Thyroid gland (tissue), 4 donors: ENCODE measurements around the gene CARMIL1. TPM values are rescaled to one million over a fixed set of nuclear protein-coding genes. Genes with fewer than 3 reads are reported as not detected.

Experiments
- DNase-seq, 2 donors: peaks; one replicate each; pipeline ENCODE4 v3.0.0-alpha.2; 2019
- H3K27ac ChIP-seq, 3 donors: fragments of 200-600 bp; sonication (generic); 1 replicate in 2 of 3; 2 replicates in 1 of 3; pipeline ENCODE4 v1.5.1; 2016 to 2019; ENCODE audit warnings: mild to moderate bottlenecking in 1 of 3, moderate library complexity in 1 of 3
- H3K27me3 ChIP-seq: fragments of 200-600 bp; sonication (generic); one replicate; pipeline ENCODE4 v1.5.1; 2019
- H3K36me3 ChIP-seq, 2 donors: fragments of 200-600 bp; sonication (generic); one replicate each; pipeline ENCODE4 v1.5.1; 2016 to 2019
- H3K4me1 ChIP-seq, 2 donors: fragments of 200-600 bp; sonication (generic); one replicate each; pipeline ENCODE4 v1.5.1; 2017 to 2019
- H3K4me3 ChIP-seq, 3 donors: fragments of 200-600 bp; sonication (generic); replicated peaks in 1 of 3; 1 replicate in 2 of 3; 2 replicates in 1 of 3; pipeline ENCODE4 v1.5.1; 2016; ENCODE audit warnings: mild to moderate bottlenecking in 1 of 3
- H3K9me3 ChIP-seq: fragments of 200-600 bp; sonication (generic); one replicate; pipeline ENCODE4 v1.5.1; 2017
- CTCF ChIP-seq, 6 experiments: fragments of 200-600 bp in 3 of 6; fragments of 450-650 bp in 3 of 6; sonication (generic) in 3 of 6; IDR thresholded peaks; one replicate each; pipeline ENCODE4 v1.5.1; 2016 to 2019; ENCODE audit warnings: antibody characterized with exemption in 6 of 6, mild to moderate bottlenecking in 2 of 6, inconsistent platforms in 1 of 6, moderate library complexity in 1 of 6
- POLR2A ChIP-seq, 2 donors: fragments of 450-650 bp; IDR thresholded peaks; one replicate each; pipeline ENCODE4 v1.6.1; 2017; ENCODE audit warnings: antibody characterized with exemption in 2 of 2, mild to moderate bottlenecking in 2 of 2, moderate library complexity in 1 of 2
- WGBS, 2 donors: methylation state at CpG; one replicate each; pipeline ENCODE4 v1.1.5; 2017; 5-methylcytosine and 5-hydroxymethylcytosine counted together
- intact Hi-C: fragments of 100-400 bp; cut with DNase I; formaldehyde crosslinking; loops from one replicate; pipeline ENCODE4 v1.15.1; 2023
- total RNA-seq, 4 donors: library from RNA; depleted of rRNA; stranded (reverse); fragments of >200 nt; gene quantifications; one replicate each; pipeline ENCODE4 v1.2.3, GENCODE V29; 2016

CARMIL1 gene
- total RNA-seq, 4 donors from 2014 or later = 24.7 to 34.4 (median 30.7) TPM

- intact Hi-C loops = no loop called here
- peaks cover 11 to 34% of the 10 kb centered on the region in 2 donors for H3K4me1 ChIP-seq
- H3K4me3 ChIP-seq = no peak overlapping the region
- H3K36me3 ChIP-seq = no peaks in the 10 kb centered on the region
- no peak for DNase-seq
- no peak overlapping the region for H3K27ac ChIP-seq
- 93 to 95% methylated on average over 7 of the region's 7 CpGs for WGBS, 2 donors
- no peaks in the 10 kb centered on the region for H3K9me3 ChIP-seq
- no peaks in the 10 kb centered on the region for H3K27me3 ChIP-seq
- TF ChIP-seq POLR2A (IDR thresholded peaks at IDR 0.05) (no peak), CTCF (IDR thresholded peaks at IDR 0.05) (no peak)
Observed at GRCh38 chr6:25411316-25411950, 132.3 kb downstream of the CARMIL1 start.

- whole genome bisulfite sequencing, 2 donors = 85 to 89% methylated on average over 1 of the region's 1 CpG
- peaks cover 23 to 45% of the 10 kb centered on the region in 2 donors for H3K4me1 ChIP-seq
- no peaks in the 10 kb centered on the region for H3K36me3 ChIP-seq
- intact Hi-C loops = no loop called here
- DNase-seq = no peak
- H3K27me3 ChIP-seq = no peaks in the 10 kb centered on the region
- no peaks in the 10 kb centered on the region for H3K9me3 ChIP-seq
- H3K4me3 ChIP-seq = no peak overlapping the region
- H3K27ac ChIP-seq = no peak overlapping the region
- TF ChIP-seq POLR2A (IDR thresholded peaks at IDR 0.05) (no peak), CTCF (IDR thresholded peaks at IDR 0.05) (no peak)
Observed at GRCh38 chr6:25413207-25413905, 134.2 kb downstream of the CARMIL1 start.

GRCh38 chr6:25414168-25414567 is 135.0 kb downstream of the CARMIL1 start:
- Histone ChIP-seq H3K27ac (no peak overlapping the region), H3K27me3 (no peaks in the 10 kb centered on the region), H3K4me3 (no peak overlapping the region), H3K36me3 (no peaks in the 10 kb centered on the region), H3K4me1 (peaks cover 23 to 49% of the 10 kb centered on the region in 2 donors), H3K9me3 (no peaks in the 10 kb centered on the region)
- TF ChIP-seq CTCF (IDR thresholded peaks at IDR 0.05) = no peak
- TF ChIP-seq POLR2A (IDR thresholded peaks at IDR 0.05) = no peak
- intact Hi-C loops = no loop called here
- WGBS, 2 donors = 47 to 69% methylated on average over 1 of the region's 1 CpG
- DNase-seq = no peak

- Histone ChIP-seq H3K4me1 (peaks cover 23 to 51% of the 10 kb centered on the region in 2 donors), H3K9me3 (no peaks in the 10 kb centered on the region), H3K27ac (no peak overlapping the region), H3K36me3 (no peaks in the 10 kb centered on the region), H3K4me3 (no peak overlapping the region), H3K27me3 (no peaks in the 10 kb centered on the region)
- intact Hi-C loops = no loop called here
- DNase-seq = no peak
- TF ChIP-seq CTCF (IDR thresholded peaks at IDR 0.05) (no peak), POLR2A (IDR thresholded peaks at IDR 0.05) (no peak)
Observed at GRCh38 chr6:25414755-25415154, 135.6 kb downstream of the CARMIL1 start.

- intact Hi-C loops = no loop called here
- Histone ChIP-seq H3K4me1 (peaks cover 23 to 48% of the 10 kb centered on the region in 2 donors), H3K36me3 (no peaks in the 10 kb centered on the region), H3K9me3 (no peaks in the 10 kb centered on the region), H3K4me3 (no peak overlapping the region), H3K27me3 (no peaks in the 10 kb centered on the region), H3K27ac (no peak overlapping the region)
- 42 to 88% methylated on average over 2 of the region's 2 CpGs for WGBS, 2 donors
- no peak for TF ChIP-seq POLR2A (IDR thresholded peaks at IDR 0.05)
- TF ChIP-seq CTCF (IDR thresholded peaks at IDR 0.05) = no peak
- DNase-seq = no peak
Observed at GRCh38 chr6:25415274-25415673, 136.1 kb downstream of the CARMIL1 start.
